Astrocyte (in vitro differentiated cells and primary cell): ENCODE data around the gene RNF113A. TPM values are rescaled to one million over a fixed set of nuclear protein-coding genes. Genes with fewer than 3 reads are reported as not detected.
A peak's percentile ranks its signal among the peaks of the same experiment; 100 is the strongest.

Experiments used
- DNase-seq: peaks from one replicate; pipeline ENCODE4 v3.0.0-alpha.2; 2010; ENCODE audit warnings: low read depth
- FAIRE-seq: peaks from 2 replicates; lab custom pipeline; 2011; peaks lifted over from hg19 to GRCh38; lab: Jason Lieb, UNC
- H2AFZ ChIP-seq: 2 replicates; pipeline ENCODE4 v1.6.0; 2012; ENCODE audit warnings: low read depth, low read length, inconsistent platforms
- H3K27ac ChIP-seq: 2 replicates; pipeline ENCODE4 v1.5.1; 2011; ENCODE audit warnings: low read depth, low read length, inconsistent platforms
- H3K27me3 ChIP-seq: 2 replicates; pipeline ENCODE4 v1.6.0; 2011; ENCODE audit warnings: low read length, inconsistent platforms; ENCODE audit not compliant: insufficient read depth
- H3K36me3 ChIP-seq: 2 replicates; pipeline ENCODE4 v1.5.1; 2011; ENCODE audit warnings: low read length, inconsistent platforms; ENCODE audit not compliant: insufficient read depth
- H3K4me1 ChIP-seq: 2 replicates; pipeline ENCODE4 v1.5.1; 2011; ENCODE audit warnings: low read length, inconsistent platforms; ENCODE audit not compliant: insufficient read depth
- H3K4me2 ChIP-seq: 2 replicates; pipeline ENCODE4 v1.6.0; 2012; ENCODE audit warnings: low read length, inconsistent platforms
- H3K4me3 ChIP-seq: 2 replicates; pipeline ENCODE4 v1.5.1; 2011; ENCODE audit warnings: low read depth, mild to moderate bottlenecking, low read length, inconsistent platforms; ENCODE audit not compliant: insufficient read depth
- H3K79me2 ChIP-seq: 2 replicates; pipeline ENCODE4 v1.6.0; 2012; ENCODE audit warnings: mild to moderate bottlenecking, low read length, inconsistent platforms; ENCODE audit not compliant: insufficient read depth
- H3K9ac ChIP-seq: 2 replicates; pipeline ENCODE4 v1.6.0; 2012; ENCODE audit warnings: mild to moderate bottlenecking, low read length, inconsistent platforms
- H3K9me3 ChIP-seq: 2 replicates; pipeline ENCODE4 v1.5.1; 2012; ENCODE audit warnings: low read depth, mild to moderate bottlenecking, low read length, inconsistent platforms; ENCODE audit not compliant: insufficient read depth
- H4K20me1 ChIP-seq: 2 replicates; pipeline ENCODE4 v1.6.0; 2012; ENCODE audit warnings: low read length, inconsistent platforms; ENCODE audit not compliant: insufficient read depth
- H3K27ac Mint-ChIP-seq: one replicate; pipeline ENCODE4 v1.8.0; 2021; ENCODE audit warnings: mild to moderate bottlenecking, mixed read lengths; ENCODE audit not compliant: unreplicated experiment
- H3K27me3 Mint-ChIP-seq: one replicate; pipeline ENCODE4 v1.8.0; 2021; ENCODE audit warnings: low read depth, mixed read lengths; ENCODE audit not compliant: unreplicated experiment
- H3K36me3 Mint-ChIP-seq: one replicate; pipeline ENCODE4 v1.8.0; 2021; ENCODE audit warnings: low read depth, mixed read lengths; ENCODE audit not compliant: unreplicated experiment
- H3K4me1 Mint-ChIP-seq: one replicate; pipeline ENCODE4 v1.8.0; 2021; ENCODE audit warnings: low read depth, mixed read lengths; ENCODE audit not compliant: unreplicated experiment
- H3K4me3 Mint-ChIP-seq: one replicate; pipeline ENCODE4 v1.8.0; 2021; ENCODE audit warnings: mild to moderate bottlenecking, moderate library complexity, mixed read lengths; ENCODE audit not compliant: unreplicated experiment
- H3K9me3 Mint-ChIP-seq: one replicate; pipeline ENCODE4 v1.8.0; 2021; ENCODE audit warnings: mild to moderate bottlenecking, mixed read lengths; ENCODE audit not compliant: unreplicated experiment
- CTCF ChIP-seq: IDR thresholded peaks from 2 replicates; pipeline ENCODE4 v1.5.1; 2011; ENCODE audit warnings: low read depth, mild to moderate bottlenecking, inconsistent platforms, low read length, moderate library complexity; ENCODE audit not compliant: insufficient read depth
- EZH2 ChIP-seq: IDR thresholded peaks from 2 replicates; pipeline ENCODE4 v1.6.1; 2012; ENCODE audit warnings: mild to moderate bottlenecking, low read length, inconsistent platforms; ENCODE audit not compliant: insufficient read depth
- total RNA-seq: library from RNA; stranded (reverse); gene quantifications from 2 replicates; pipeline ENCODE4 v1.2.1, GENCODE V29; 2021

RNF113A gene
- total RNA-seq, 1 donor from 2014 or later = 16.3 TPM

- no peaks in the 10 kb centered on the region for H3K9me3 ChIP-seq
- H3K4me1 ChIP-seq = peaks cover 2% of the 10 kb centered on the region
- H3K27ac Mint-ChIP-seq = no peak overlapping the region
- H3K9me3 Mint-ChIP-seq = no peaks in the 10 kb centered on the region
- peak overlapping the region; percentile 37 for H3K4me3 ChIP-seq
- H3K27ac ChIP-seq = no peak overlapping the region
- FAIRE-seq (no peak), DNase-seq (peak; percentile 30)
- peak overlapping the region; percentile 66 for H2AFZ ChIP-seq
- H3K36me3 ChIP-seq = no peaks in the 10 kb centered on the region
- no peaks in the 10 kb centered on the region for H3K36me3 Mint-ChIP-seq
- no peaks in the 10 kb centered on the region for H4K20me1 ChIP-seq
- H3K9ac ChIP-seq = no peak overlapping the region
- no peaks in the 10 kb centered on the region for H3K27me3 ChIP-seq
- H3K27me3 Mint-ChIP-seq = no peaks in the 10 kb centered on the region
- TF ChIP-seq CTCF (peak; percentile 33), EZH2 (no peak)
- H3K4me2 ChIP-seq = peak overlapping the region; percentile 76
- no peak overlapping the region for H3K4me3 Mint-ChIP-seq
- H3K79me2 ChIP-seq = no peaks in the 10 kb centered on the region
- peaks cover 8% of the 10 kb centered on the region for H3K4me1 Mint-ChIP-seq
These were observed 16.3 kb upstream of the RNF113A start for GRCh38 chrX:119887721-119888425.

GRCh38 chrX:119885554-119886428, 14.3 kb upstream of the RNF113A start:
- Histone ChIP-seq H3K27me3 (no peaks in the 10 kb centered on the region), H3K27ac (no peak overlapping the region), H2AFZ (no peak overlapping the region), H3K4me3 (no peak overlapping the region), H3K9ac (no peak overlapping the region), H3K9me3 (no peaks in the 10 kb centered on the region), H4K20me1 (no peaks in the 10 kb centered on the region), H3K4me1 (peaks cover 2% of the 10 kb centered on the region), H3K36me3 (no peaks in the 10 kb centered on the region), H3K79me2 (no peaks in the 10 kb centered on the region), H3K4me2 (no peak overlapping the region)
- Mint-ChIP-seq H3K36me3 (no peaks in the 10 kb centered on the region), H3K27ac (no peak overlapping the region), H3K4me1 (no peaks in the 10 kb centered on the region), H3K4me3 (no peak overlapping the region), H3K27me3 (no peaks in the 10 kb centered on the region), H3K9me3 (no peaks in the 10 kb centered on the region)
- TF ChIP-seq CTCF (no peak), EZH2 (no peak)
- no peak for DNase-seq
- FAIRE-seq = peak; percentile 96
